Liver (tissue), 9 donors: ENCODE results near the gene TDRD6. TPM values are rescaled to one million over a fixed set of nuclear protein-coding genes. Genes with fewer than 3 reads are reported as not detected.

Experiments
- DNase-seq: peaks from one replicate; pipeline ENCODE4 v3.0.0-alpha.2; 2017; ENCODE audit warnings: low spot score
- H3K27ac ChIP-seq, 2 donors: one replicate each; pipeline ENCODE4 v1.7.0; 2013; ENCODE audit warnings: inconsistent platforms in 2 of 2, low read length in 2 of 2, control low read depth in 1 of 2, low read depth in 1 of 2, mild to moderate bottlenecking in 1 of 2
- H3K27me3 ChIP-seq, 4 donors: one replicate each; pipeline versions ENCODE4 v1.6.1 to v1.7.0; 2013; ENCODE audit warnings: low read length in 3 of 4, inconsistent platforms in 1 of 4, mild to moderate bottlenecking in 1 of 4, moderate library complexity in 1 of 4; ENCODE audit not compliant: control insufficient read depth in 4 of 4, insufficient read depth in 4 of 4
- H3K36me3 ChIP-seq, 4 donors: one replicate each; pipeline versions ENCODE4 v1.6.1 to v1.7.0; 2013; ENCODE audit warnings: low read length in 3 of 4, mild to moderate bottlenecking in 3 of 4, low read depth in 1 of 4, moderate library complexity in 1 of 4; ENCODE audit not compliant: control insufficient read depth in 4 of 4, insufficient read depth in 3 of 4
- H3K4me1 ChIP-seq, 4 donors: one replicate each; pipeline versions ENCODE4 v1.6.1 to v1.7.0; 2013; ENCODE audit warnings: low read length in 3 of 4, mild to moderate bottlenecking in 3 of 4, moderate library complexity in 1 of 4; ENCODE audit not compliant: control insufficient read depth in 4 of 4, insufficient read depth in 4 of 4
- H3K4me3 ChIP-seq, 3 donors: one replicate each; pipeline versions ENCODE4 v1.6.1 to v1.7.0; 2013; ENCODE audit warnings: low read length in 3 of 3, control low read depth in 1 of 3, low read depth in 1 of 3, mild to moderate bottlenecking in 1 of 3
- H3K9ac ChIP-seq, 2 donors: one replicate each; pipeline ENCODE4 v1.7.0; 2013; ENCODE audit warnings: low read length in 2 of 2, mild to moderate bottlenecking in 2 of 2, moderate library complexity in 2 of 2, control low read depth in 1 of 2, low read depth in 1 of 2
- H3K9me3 ChIP-seq, 4 donors: one replicate each; pipeline versions ENCODE4 v1.6.1 to v1.7.0; 2013; ENCODE audit warnings: low read length in 3 of 4; ENCODE audit not compliant: control insufficient read depth in 4 of 4
- ATF3 ChIP-seq: IDR thresholded peaks from 2 replicates; pipeline ENCODE4 v1.6.1; 2016; ENCODE audit warnings: antibody characterized with exemption
- CTCF ChIP-seq: fragments of 150-350 bp; IDR thresholded peaks from 2 replicates; pipeline ENCODE4 v1.5.1; 2017; ENCODE audit warnings: improper control_type of control experiment, low read depth, low read length; ENCODE audit not compliant: missing input control
- EGR1 ChIP-seq, 2 donors: IDR thresholded peaks; 2 replicates each; pipeline ENCODE4 v1.6.1; 2016 to 2018; ENCODE audit warnings: antibody characterized with exemption in 2 of 2, low read depth in 2 of 2
- FOXA1 ChIP-seq: IDR thresholded peaks from 2 replicates; pipeline ENCODE4 v1.6.1; 2016; ENCODE audit warnings: antibody characterized with exemption
- FOXA2 ChIP-seq: IDR thresholded peaks from 2 replicates; pipeline ENCODE4 v1.6.1; 2016; ENCODE audit warnings: antibody characterized with exemption
- GABPA ChIP-seq, 2 donors: IDR thresholded peaks in 1 of 2; conservative IDR thresholded peaks in 1 of 2; 2 replicates each; pipeline ENCODE4 v1.6.1; 2016; ENCODE audit warnings: antibody characterized with exemption in 2 of 2, mild to moderate bottlenecking in 1 of 2, moderate library complexity in 1 of 2
- HNF4A ChIP-seq, 2 donors: conservative IDR thresholded peaks; 2 replicates each; pipeline ENCODE4 v1.6.1; 2016; ENCODE audit warnings: antibody characterized with exemption in 2 of 2, mild to moderate bottlenecking in 2 of 2
- HNF4G ChIP-seq: IDR thresholded peaks from 2 replicates; pipeline ENCODE4 v1.6.1; 2016; ENCODE audit warnings: antibody characterized with exemption
- JUND ChIP-seq, 2 donors: IDR thresholded peaks; 2 replicates each; pipeline ENCODE4 v1.6.1; 2016; ENCODE audit warnings: antibody characterized with exemption in 2 of 2
- MAX ChIP-seq: IDR thresholded peaks from 2 replicates; pipeline ENCODE4 v1.6.1; 2016; ENCODE audit warnings: antibody characterized with exemption
- NR2F2 ChIP-seq: IDR thresholded peaks from 2 replicates; pipeline ENCODE4 v1.6.1; 2016; ENCODE audit warnings: antibody characterized with exemption
- RAD21 ChIP-seq, 2 donors: IDR thresholded peaks; 2 replicates each; pipeline ENCODE4 v1.6.1; 2016; ENCODE audit warnings: antibody characterized with exemption in 2 of 2, mild to moderate bottlenecking in 2 of 2
- REST ChIP-seq: IDR thresholded peaks from 2 replicates; pipeline ENCODE4 v1.6.1; 2016; ENCODE audit warnings: antibody characterized with exemption, mild to moderate bottlenecking
- RXRA ChIP-seq, 2 donors: IDR thresholded peaks; 2 replicates each; pipeline ENCODE4 v1.6.1; 2017 to 2018; ENCODE audit warnings: antibody characterized with exemption in 2 of 2, mild to moderate bottlenecking in 1 of 2
- SP1 ChIP-seq: IDR thresholded peaks from 2 replicates; pipeline ENCODE4 v1.6.1; 2018; ENCODE audit warnings: antibody characterized with exemption, mild to moderate bottlenecking
- TAF1 ChIP-seq: conservative IDR thresholded peaks from 2 replicates; pipeline ENCODE4 v1.6.1; 2016; ENCODE audit warnings: antibody characterized with exemption, mild to moderate bottlenecking
- YY1 ChIP-seq: IDR thresholded peaks from 2 replicates; pipeline ENCODE4 v1.6.1; 2016; ENCODE audit warnings: antibody characterized with exemption, mild to moderate bottlenecking
- ZBTB33 ChIP-seq: IDR thresholded peaks from 2 replicates; pipeline ENCODE4 v1.6.1; 2016; ENCODE audit warnings: antibody characterized with exemption
- WGBS: extraction: QIAGEN DNeasy Blood & Tissue Kit; methylation state at CpG from one replicate; pipeline ENCODE4 v1.1.7; 2013; 5-methylcytosine and 5-hydroxymethylcytosine counted together
- polyA plus RNA-seq, 2 donors: library from polyadenylated mRNA; stranded (reverse) in 1 of 2; unstranded in 1 of 2; fragments of 200-250 nt in 1 of 2; fragments of >200 nt in 1 of 2; fragmentation: Nextera tagmentation in 1 of 2; extraction: Ambion mirVana in 1 of 2; gene quantifications; one replicate each; pipeline versions ENCODE4 v1.2.1 to v1.2.3, GENCODE V29; 2013 to 2015
- total RNA-seq, 2 donors: library from RNA; depleted of rRNA; stranded (reverse); fragments of >200 nt; gene quantifications; one replicate each; pipeline ENCODE4 v1.2.3, GENCODE V29; 2014
- donor health status: healthy.
- donor health status: healthy.
- donor health status: healthy.
- donor health status: healthy.
- donor health status: healthy.

TDRD6 gene
- total and polyA plus RNA-seq, 4 donors = 0.07 to 2.0 (median 0.53) TPM

- no peaks in the 10 kb centered on the region for H3K9me3 ChIP-seq
- 13% methylated on average over 8 of the region's 8 CpGs for WGBS
- peak overlapping the region; percentile 70 to 83 for H3K27ac ChIP-seq
- no peaks in the 10 kb centered on the region for H3K27me3 ChIP-seq
- H3K36me3 ChIP-seq = no peaks in the 10 kb centered on the region
- DNase-seq = no peak
- H3K4me1 ChIP-seq = peaks cover 7 to 28% (median 18%) of the 10 kb centered on the region in 4 donors
- TF ChIP-seq CTCF = no peak
- TF ChIP-seq FOXA1 = no peak
- no peak for TF ChIP-seq SP1
- no peak for TF ChIP-seq REST
- no peak for TF ChIP-seq HNF4G
- no peak for TF ChIP-seq TAF1
- TF ChIP-seq GABPA (IDR thresholded peaks at IDR 0.05 in 1 of 2, conservative IDR thresholded peaks at IDR 0.05 in 1 of 2) = no peak
- no peak for TF ChIP-seq FOXA2
- no peak for TF ChIP-seq RAD21 (IDR thresholded peaks at IDR 0.05)
- TF ChIP-seq ATF3 = no peak
- TF ChIP-seq RXRA (IDR thresholded peaks at IDR 0.05) = no peak
- TF ChIP-seq NR2F2 = no peak
- TF ChIP-seq YY1 = no peak
- TF ChIP-seq ZBTB33 = no peak
- no peak for TF ChIP-seq EGR1 (IDR thresholded peaks at IDR 0.05; ENCODE audit: low read depth in 2 of 2)
- no peak for TF ChIP-seq MAX
- TF ChIP-seq JUND (IDR thresholded peaks at IDR 0.05) = no peak
- no peak for TF ChIP-seq HNF4A (conservative IDR thresholded peaks at IDR 0.05)
- peak overlapping the region; percentile 82 to 88 for H3K9ac ChIP-seq
- H3K4me3 ChIP-seq = peak overlapping the region; percentile 86 to 95 (median 94)
Measured at GRCh38 chr6:46651816-46652215, 35.9 kb upstream of the TDRD6 start.
